K562 (cell line): ENCODE data around the gene EHBP1. TPM values are rescaled to one million over a fixed set of nuclear protein-coding genes. Genes with fewer than 3 reads are reported as not detected.

ENCODE experiments used
- ASH1L ChIP-seq: fragments of 450-650 bp; IDR thresholded peaks from 2 replicates; pipeline ENCODE4 v1.6.1; 2018; ENCODE audit warnings: borderline replicate concordance, mild to moderate bottlenecking, low read depth; ENCODE audit not compliant: partially characterized antibody
- ATF1 ChIP-seq, 2 experiments: fragments of 450-650 bp in 1 of 2; IDR thresholded peaks; 2 replicates each; pipeline ENCODE4 v1.6.1; 2016; ENCODE audit warnings: missing compliant biosample characterization in 1 of 2, missing genetic modification characterization in 1 of 2
- ATF6 ChIP-seq: sonication (generic); formaldehyde crosslinking; IDR thresholded peaks from 2 replicates; pipeline ENCODE4 v1.4.0; 2020; ENCODE audit warnings: mild to moderate bottlenecking, missing genetic modification reagents
- DACH1 ChIP-seq: fragments of 450-650 bp; IDR thresholded peaks from 2 replicates; pipeline ENCODE4 v1.6.1; 2018; ENCODE audit not compliant: partially characterized antibody
- ETS1 ChIP-seq: conservative IDR thresholded peaks from 2 replicates; pipeline ENCODE4 v1.6.1; 2011; ENCODE audit warnings: low read depth, mild to moderate bottlenecking, low read length; ENCODE audit not compliant: control insufficient read depth
- HDAC1 ChIP-seq, 2 experiments: fragments of 450-650 bp; IDR thresholded peaks; 2 replicates each; pipeline ENCODE4 v1.6.1; 2016 to 2017; ENCODE audit warnings: inconsistent platforms in 1 of 2, mild to moderate bottlenecking in 1 of 2, moderate library complexity in 1 of 2
- HDAC2 ChIP-seq: fragments of 450-650 bp; IDR thresholded peaks from 2 replicates; pipeline ENCODE4 v1.6.1; 2016; ENCODE audit warnings: mild to moderate bottlenecking
- IRF9 ChIP-seq: fragments of 450-650 bp; IDR thresholded peaks from 2 replicates; pipeline ENCODE4 v1.6.1; 2016; ENCODE audit warnings: missing biosample characterization, missing genetic modification characterization
- L3MBTL2 ChIP-seq: fragments of 450-650 bp; IDR thresholded peaks from 2 replicates; pipeline ENCODE4 v1.6.1; 2016; ENCODE audit warnings: mild to moderate bottlenecking, moderate library complexity
- MTA3 ChIP-seq: fragments of 450-650 bp; formaldehyde crosslinking; IDR thresholded peaks from 2 replicates; pipeline ENCODE4 v1.6.1; 2017; ENCODE audit warnings: mild to moderate bottlenecking, borderline replicate concordance
- NCOA6 ChIP-seq: fragments of 450-650 bp; IDR thresholded peaks from 2 replicates; pipeline ENCODE4 v1.6.1; 2017; ENCODE audit warnings: mild to moderate bottlenecking
- NFE2 ChIP-seq: IDR thresholded peaks from 2 replicates; pipeline ENCODE4 v1.6.1; 2014; ENCODE audit warnings: antibody characterized with exemption, low read depth
- NR3C1 ChIP-seq: sonication (generic); formaldehyde crosslinking; IDR thresholded peaks from 2 replicates; pipeline ENCODE4 v1.8.1; 2022; ENCODE audit warnings: missing genetic modification reagents
- POLR2B ChIP-seq: fragments of 450-650 bp; IDR thresholded peaks from 2 replicates; pipeline ENCODE4 v1.6.1; 2018; ENCODE audit warnings: low read depth; ENCODE audit not compliant: partially characterized antibody
- SP2 ChIP-seq: IDR thresholded peaks from 2 replicates; pipeline ENCODE4 v1.6.1; 2011; ENCODE audit warnings: mild to moderate bottlenecking, low read depth, low read length, moderate library complexity; ENCODE audit not compliant: poor library complexity, severe bottlenecking; ENCODE audit errors: extremely low read depth
- VEZF1 ChIP-seq: fragments of 200-800 bp; sonication (Bioruptor generic); IDR thresholded peaks from 2 replicates; pipeline ENCODE4 v1.6.1; 2017; ENCODE audit warnings: missing genetic modification characterization, missing compliant biosample characterization
- ZBTB11 ChIP-seq, 3 experiments: fragments of 200-800 bp in 1 of 3; fragments of 250-450 bp in 1 of 3; fragments of 450-650 bp in 1 of 3; sonication (Bioruptor Pico) in 1 of 3; sonication (Bioruptor generic) in 1 of 3; formaldehyde crosslinking in 1 of 3; IDR thresholded peaks; 2 replicates each; pipeline versions ENCODE4 v1.6.1 to v1.8.0; 2016 to 2022; ENCODE audit warnings: mild to moderate bottlenecking in 2 of 3, missing genetic modification characterization in 2 of 3, missing compliant biosample characterization in 1 of 3, moderate library complexity in 1 of 3
- polyA plus RNA-seq, 8 experiments: library from polyadenylated mRNA; depleted of rRNA in 4 of 8; stranded (reverse) in 5 of 8; unstranded in 3 of 8; fragments of >200 nt; fragmentation: Nextera tagmentation in 2 of 8; fragmentation: Illumina TruSeq in 1 of 8; extraction: Ambion mirVana in 2 of 8; extraction: Trizol in 1 of 8; gene quantifications; 2 replicates each; pipeline versions ENCODE4 v1.2.1 to v1.2.3, GENCODE V29; 2011 to 2014; ENCODE audit warnings: inconsistent platforms in 1 of 8, missing spikeins in 1 of 8
- total RNA-seq, 7 experiments: library from RNA; depleted of rRNA in 6 of 7; stranded (reverse); fragments of >200 nt in 6 of 7; fragmentation: Illumina TruSeq in 2 of 7; extraction: Trizol in 2 of 7; gene quantifications; 2 replicates each; pipeline versions ENCODE4 v1.2.1 to v1.2.3, GENCODE V29; 2011 to 2021; ENCODE audit warnings: low replicate concordance in 1 of 7

Gene EHBP1
- total and polyA plus RNA-seq, 9 of the 15 experiments (the other 6 are each of a cell fraction or from before 2014, with no cell fraction given) = 8.9 to 26.6 (median 19.3) TPM

GRCh38 chr2:62705007-62705829 lies at the start of gene EHBP1 (continued):
- no peak for TF ChIP-seq IRF9
- no peak for TF ChIP-seq NCOA6
- 0 out of 4 replicates have a peak, but pooled peaks of 1 of the 2 experiments have one; percentile 33 for TF ChIP-seq HDAC1 (IDR thresholded peaks at IDR 0.05)
- TF ChIP-seq MTA3 = peak; percentile 69; the same call in 1 of the 2 replicates
- TF ChIP-seq ATF6 = no peak
- peak; percentile 41 for TF ChIP-seq DACH1
- TF ChIP-seq ETS1 = no peak
- TF ChIP-seq HDAC2 = peak; percentile 35; the same call in 1 of the 2 replicates
- TF ChIP-seq POLR2B = peak; percentile 79
- peak; percentile 65 for TF ChIP-seq L3MBTL2
- TF ChIP-seq NFE2 = 0 out of 2 replicates have a peak, but pooled peaks have one; percentile 23
- TF ChIP-seq SP2 = peak; percentile 77
- no peak for TF ChIP-seq ATF1 (CRISPR knock-in tag; IDR thresholded peaks at IDR 0.05)
- peak; percentile 92 for TF ChIP-seq ATF1 (tag; IDR thresholded peaks at IDR 0.05)
- TF ChIP-seq VEZF1 (CRISPR knock-in tag) = peak; percentile 91
- TF ChIP-seq ASH1L = peak; percentile 86
- peak in 1 of 3 experiments; percentile 46; a peak in 1 of 6 replicates for TF ChIP-seq ZBTB11 (CRISPR knock-in tag; IDR thresholded peaks at IDR 0.05)
- no peak for TF ChIP-seq NR3C1 (CRISPR knock-in tag)
